ENCODE results near the gene PPIG.
A peak's percentile ranks its signal among the peaks of the same experiment; 100 is the strongest.
"Not testable (repeated sequence)": the region's sequence is repeated elsewhere in the genome, so short reads cannot be mapped to it uniquely, and the experiment has no call there.

PPIG gene

DNA sequence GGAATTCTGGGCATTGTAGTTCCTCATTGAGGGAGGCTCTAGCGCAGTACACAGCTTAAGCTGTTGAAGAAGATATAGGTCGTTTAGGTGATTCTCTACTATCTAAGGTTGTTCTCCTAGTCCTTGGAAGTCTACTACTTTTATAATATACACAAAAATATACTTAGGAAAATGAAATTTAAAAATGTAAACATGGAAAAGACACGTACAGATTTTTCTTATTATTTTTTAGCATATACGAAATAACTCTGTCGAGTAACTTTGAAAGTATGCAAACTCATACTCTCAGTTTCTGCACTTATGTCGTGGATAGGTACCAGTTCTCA lies 10.2 kb upstream of the PPIG start:
- TF ChIP-seq, protein P1, sequence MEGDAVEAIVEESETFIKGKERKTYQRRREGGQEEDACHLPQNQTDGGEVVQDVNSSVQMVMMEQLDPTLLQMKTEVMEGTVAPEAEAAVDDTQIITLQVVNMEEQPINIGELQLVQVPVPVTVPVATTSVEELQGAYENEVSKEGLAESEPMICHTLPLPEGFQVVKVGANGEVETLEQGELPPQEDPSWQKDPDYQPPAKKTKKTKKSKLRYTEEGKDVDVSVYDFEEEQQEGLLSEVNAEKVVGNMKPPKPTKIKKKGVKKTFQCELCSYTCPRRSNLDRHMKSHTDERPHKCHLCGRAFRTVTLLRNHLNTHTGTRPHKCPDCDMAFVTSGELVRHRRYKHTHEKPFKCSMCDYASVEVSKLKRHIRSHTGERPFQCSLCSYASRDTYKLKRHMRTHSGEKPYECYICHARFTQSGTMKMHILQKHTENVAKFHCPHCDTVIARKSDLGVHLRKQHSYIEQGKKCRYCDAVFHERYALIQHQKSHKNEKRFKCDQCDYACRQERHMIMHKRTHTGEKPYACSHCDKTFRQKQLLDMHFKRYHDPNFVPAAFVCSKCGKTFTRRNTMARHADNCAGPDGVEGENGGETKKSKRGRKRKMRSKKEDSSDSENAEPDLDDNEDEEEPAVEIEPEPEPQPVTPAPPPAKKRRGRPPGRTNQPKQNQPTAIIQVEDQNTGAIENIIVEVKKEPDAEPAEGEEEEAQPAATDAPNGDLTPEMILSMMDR (IDR thresholded peaks at IDR 0.05) = no peak
- Histone ChIP-seq H3K4me3 (peak overlapping the region; percentile 77), H3K27ac (peak overlapping the region in 1 of 2 donors; percentile 73)
- DNase-seq (ENCODE audit: low spot score) = no peak

DNA sequence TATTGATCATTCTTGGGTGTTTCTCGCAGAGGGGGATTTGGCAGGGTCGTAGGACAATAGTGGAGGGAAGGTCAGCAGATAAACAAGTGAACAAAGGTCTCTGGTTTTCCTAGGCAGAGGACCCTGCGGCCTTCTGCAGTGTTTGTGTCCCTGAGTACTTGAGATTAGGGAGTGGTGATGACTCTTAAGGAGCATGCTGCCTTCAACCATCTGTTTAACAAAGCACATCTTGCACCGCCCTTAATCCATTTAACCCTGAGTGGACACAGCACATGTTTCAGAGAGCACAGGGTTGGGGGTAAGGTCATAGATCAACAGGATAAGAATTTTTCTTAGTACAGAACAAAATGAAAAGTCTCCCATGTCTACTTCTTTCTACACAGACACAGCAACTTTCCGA lies 9.6 kb upstream of the PPIG start:
- not testable (repeated sequence) for H3K4me3 ChIP-seq; DNase-seq (ENCODE audit: low spot score); H3K27ac ChIP-seq

DNA sequence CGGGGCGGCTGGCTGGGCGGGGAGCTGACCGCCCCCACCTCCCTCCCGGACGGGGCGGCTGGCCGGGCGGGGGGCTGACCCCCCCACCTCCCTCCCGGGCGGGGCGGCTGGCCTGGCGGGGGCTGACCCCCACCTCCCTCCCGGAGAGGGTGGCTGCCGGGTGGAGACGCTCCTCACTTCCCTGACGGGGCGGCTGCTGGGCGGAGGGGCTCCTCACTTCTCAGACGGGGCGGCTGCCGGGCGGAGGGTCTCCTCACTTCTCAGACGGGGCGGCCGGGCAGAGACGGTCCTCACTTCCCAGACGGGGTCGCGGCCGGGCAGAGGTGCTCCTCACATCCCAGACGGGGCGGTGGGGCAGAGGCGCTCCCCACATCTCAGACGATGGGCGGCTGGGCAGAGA lies 8.9 kb upstream of the PPIG start:
- not testable (repeated sequence) for DNase-seq (ENCODE audit: low spot score); H3K4me3 ChIP-seq

DNA sequence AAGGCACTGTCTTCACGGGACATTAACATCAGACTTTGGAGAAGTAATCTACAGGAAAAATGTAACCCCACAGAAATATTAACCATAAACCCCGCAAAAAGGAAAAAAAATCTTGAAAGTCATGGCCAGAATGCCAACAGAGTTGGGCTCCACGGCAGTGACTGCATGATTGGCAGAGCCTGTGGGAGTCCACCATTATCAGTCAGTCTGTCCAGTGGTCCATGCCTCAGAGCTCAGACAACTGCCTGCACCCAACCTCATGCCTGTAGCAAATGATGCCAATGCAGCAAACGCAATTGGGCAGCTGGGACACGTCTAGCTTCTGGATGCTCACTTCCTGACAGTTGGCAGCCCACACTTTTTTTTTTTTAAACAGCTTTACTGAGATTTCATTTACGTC lies 5.1 kb upstream of the PPIG start:
- DNase-seq (ENCODE audit: low spot score) = no peak
- H3K27ac ChIP-seq = no peak overlapping the region
- TF ChIP-seq, protein P1 (IDR thresholded peaks at IDR 0.05) = no peak
- no peak overlapping the region for H3K4me3 ChIP-seq

More for the DNA sequence above, 8.9 kb upstream of the PPIG start:
- H3K27ac ChIP-seq = not testable (repeated sequence)

DNA sequence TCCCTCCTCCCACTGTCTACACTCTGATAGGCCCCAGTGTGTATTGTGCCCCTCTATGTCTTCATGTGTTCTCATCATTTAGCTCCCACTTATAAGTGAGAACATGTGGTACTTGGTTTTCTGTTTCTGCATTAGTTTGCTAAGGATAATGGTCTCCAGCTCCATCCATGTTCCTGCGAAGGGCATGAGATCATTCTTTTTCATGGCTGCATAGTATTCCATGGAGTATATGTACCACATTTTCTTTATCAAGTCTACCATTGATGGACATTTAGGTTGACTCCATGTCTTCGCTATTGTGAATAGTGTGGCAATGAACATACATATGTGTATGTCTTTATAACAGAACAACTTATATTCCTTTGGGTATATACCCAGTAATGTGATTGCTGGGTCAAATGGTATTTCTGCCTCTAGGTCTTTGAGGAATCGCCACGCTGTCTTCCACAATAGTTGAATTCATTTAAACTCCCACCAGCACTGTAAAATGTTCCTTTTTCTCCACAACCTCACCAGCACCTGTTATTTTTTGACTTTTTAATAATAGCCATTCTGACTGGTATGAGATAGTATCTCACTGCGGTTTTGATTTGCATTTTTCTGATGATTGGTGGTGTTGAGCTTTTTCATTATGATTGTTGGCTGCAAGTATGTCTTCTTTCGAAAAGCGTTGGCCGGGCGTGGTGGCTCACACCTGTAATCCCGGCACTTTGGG lies 1.4 kb upstream of the PPIG start:
- H3K27ac ChIP-seq; DNase-seq (ENCODE audit: low spot score): not testable (repeated sequence)

DNA sequence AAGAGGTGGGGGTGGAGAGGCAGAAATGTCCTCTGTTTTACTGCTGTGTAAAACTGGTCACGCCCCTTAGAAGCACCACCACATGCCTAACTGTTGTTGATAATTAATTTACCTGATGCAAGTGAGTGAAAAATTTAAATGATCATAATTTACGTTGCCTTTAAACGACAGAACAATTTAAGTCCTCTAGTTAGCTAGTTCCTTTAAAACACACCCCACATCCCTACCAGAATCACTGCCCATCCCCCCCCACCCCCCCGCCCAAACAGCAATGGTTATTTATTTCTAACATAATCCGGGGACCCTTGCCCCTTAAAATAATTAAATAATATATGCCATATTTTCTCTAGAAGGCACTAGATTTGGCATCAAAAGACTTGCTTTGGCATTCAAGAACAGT lies 633 bp upstream of the PPIG start:
- TF ChIP-seq, protein P1 (IDR thresholded peaks at IDR 0.05) = no peak
- H3K27ac ChIP-seq = peak overlapping the region in 1 of 2 donors; percentile 100
- H3K4me3 ChIP-seq = peak overlapping the region; percentile 92
- no peak for DNase-seq (ENCODE audit: low spot score)

More for the DNA sequence above, 1.4 kb upstream of the PPIG start:
- not testable (repeated sequence) for H3K4me3 ChIP-seq

DNA sequence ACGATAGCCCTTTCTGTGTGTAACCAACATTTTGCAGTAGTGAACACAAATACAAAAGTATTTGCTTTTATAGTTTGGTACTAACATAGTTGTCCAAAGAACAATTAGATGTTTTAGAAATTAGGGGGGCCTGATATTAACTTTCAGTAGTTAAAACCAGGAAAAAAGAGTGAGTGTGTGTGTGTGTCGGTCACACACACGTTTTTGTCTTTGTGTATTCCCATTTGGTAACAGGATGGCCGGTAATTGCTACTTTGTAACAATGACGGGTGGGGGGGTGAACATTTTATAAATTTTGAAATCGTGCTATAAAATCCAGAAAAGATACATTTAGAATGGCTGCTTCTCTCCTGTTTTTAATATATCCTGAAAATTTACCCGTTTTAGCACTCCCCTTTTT lies 1.5 kb downstream of the PPIG start:
- Histone ChIP-seq H3K27ac (peak overlapping the region in 1 of 2 donors; percentile 100), H3K4me3 (peak overlapping the region; percentile 92)
- TF ChIP-seq, protein P1 (IDR thresholded peaks at IDR 0.05) = no peak
- no peak for DNase-seq (ENCODE audit: low spot score)

DNA sequence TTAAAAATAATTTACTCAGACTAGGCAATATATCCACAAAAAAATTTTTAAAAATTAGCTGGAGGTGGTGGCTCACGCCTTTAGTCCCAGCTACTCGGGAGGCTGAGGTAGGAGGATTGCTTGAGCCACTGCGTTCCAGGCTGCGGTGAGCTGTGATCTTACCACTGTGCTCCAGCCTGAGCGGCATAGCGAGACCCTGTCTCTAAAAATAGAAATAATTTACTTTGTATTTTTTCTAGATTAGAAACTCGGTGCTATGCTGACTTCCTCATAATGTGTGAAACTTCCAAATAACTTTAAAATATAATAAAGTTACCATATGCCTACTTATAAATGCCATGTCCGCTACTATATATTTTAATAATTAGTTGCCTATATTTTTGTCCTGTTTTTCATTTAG lies 6.7 kb downstream of the PPIG start:
- no peak for DNase-seq (ENCODE audit: low spot score)
- TF ChIP-seq, protein P1 (IDR thresholded peaks at IDR 0.05) = no peak
- H3K27ac ChIP-seq = no peak overlapping the region
- H3K4me3 ChIP-seq = no peak overlapping the region

DNA sequence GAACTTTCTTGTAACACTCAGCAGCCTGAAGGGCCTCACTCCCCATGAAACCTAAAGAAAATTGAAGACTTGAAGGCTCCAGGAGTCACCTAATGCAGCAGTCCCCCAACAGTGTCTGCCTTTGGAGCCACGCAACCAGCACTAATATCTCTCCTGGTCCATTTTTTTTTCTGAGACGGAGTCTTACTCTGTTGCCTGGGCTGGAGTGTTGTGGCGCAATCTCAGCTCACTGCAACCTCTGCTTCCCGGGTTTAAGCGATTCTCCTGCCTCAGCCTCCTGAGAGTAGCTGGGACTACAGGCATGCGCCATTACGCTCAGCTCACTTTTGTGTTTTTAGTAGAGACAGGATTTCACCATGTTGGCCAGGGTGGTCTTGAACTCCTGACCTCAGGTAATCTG lies 12.4 kb downstream of the PPIG start:
- not testable (repeated sequence) for H3K27ac ChIP-seq; H3K4me3 ChIP-seq; DNase-seq (ENCODE audit: low spot score)

All from coronary artery (tissue), 2 donors.